HG02973 (cell line): ENCODE results near the gene LRRC27.
"Not testable (repeated sequence)": the region's sequence is repeated elsewhere in the genome, so short reads cannot be mapped to it uniquely, and the experiment has no call there.

Source experiments
- ATAC-seq: cut with Tn5 transposase; IDR thresholded peaks from one replicate; pipeline ENCODE4 v1.9.1; 2021; ENCODE audit warnings: moderate library complexity; ENCODE audit not compliant: unreplicated experiment

LRRC27 gene

GRCh38 chr10:132314336-132314735 lies 17.7 kb upstream of the LRRC27 start:
- ATAC-seq: no peak

GRCh38 chr10:132314881-132315280 lies 17.1 kb upstream of the LRRC27 start:
- ATAC-seq: not testable (repeated sequence)

- ATAC-seq: no peak
These were observed 15.9 kb upstream of the LRRC27 start for GRCh38 chr10:132316133-132316532.

- ATAC-seq: not testable (repeated sequence)
These were observed 14.5 kb upstream of the LRRC27 start for GRCh38 chr10:132317477-132317876.

- peak; percentile 99 for ATAC-seq
These were observed 11.9 kb upstream of the LRRC27 start for GRCh38 chr10:132319853-132320653.

GRCh38 chr10:132320654-132321469 lies 11.1 kb upstream of the LRRC27 start:
- no peak for ATAC-seq

- ATAC-seq: no peak
These were observed 10.3 kb upstream of the LRRC27 start for GRCh38 chr10:132321726-132322125.

- no peak for ATAC-seq
These were observed 9.4 kb upstream of the LRRC27 start for GRCh38 chr10:132322586-132323048.

- ATAC-seq: no peak
These were observed 7.8 kb upstream of the LRRC27 start for GRCh38 chr10:132324186-132324585.

- ATAC-seq: no peak
These were observed 5.6 kb upstream of the LRRC27 start for GRCh38 chr10:132326344-132326889.

- no peak for ATAC-seq
These were observed 5.1 kb upstream of the LRRC27 start for GRCh38 chr10:132326925-132327324.

- ATAC-seq: no peak
These were observed 3.9 kb upstream of the LRRC27 start for GRCh38 chr10:132328106-132328505.

- no peak for ATAC-seq
These were observed 3.3 kb upstream of the LRRC27 start for GRCh38 chr10:132328738-132329137.

GRCh38 chr10:132329565-132330485 lies 2.2 kb upstream of the LRRC27 start:
- ATAC-seq: no peak

- ATAC-seq: no peak
These were observed 1.5 kb upstream of the LRRC27 start for GRCh38 chr10:132330486-132330833.

- ATAC-seq: peak; percentile 35
These were observed 401 bp downstream of the LRRC27 start for GRCh38 chr10:132332433-132332754.

GRCh38 chr10:132333386-132333785 lies 1.4 kb downstream of the LRRC27 start:
- ATAC-seq: no peak

- ATAC-seq: no peak
These were observed 2.7 kb downstream of the LRRC27 start for GRCh38 chr10:132334631-132335188.

GRCh38 chr10:132335189-132336063 lies 3.4 kb downstream of the LRRC27 start:
- peak; percentile 41 for ATAC-seq
